H1 (cell line): Measurements from ENCODE around the gene WDR54. TPM values are rescaled to one million over a fixed set of nuclear protein-coding genes. Genes with fewer than 3 reads are reported as not detected.

ENCODE experiments used
- CTCF ChIA-PET: fragments of 300-600 bp; sonication (Branson Sonifier 250); formaldehyde crosslinking; loops from one replicate; lab custom pipeline; 2021; ENCODE audit not compliant: partially characterized antibody; lab: Charles Lee
- POLR2A ChIA-PET: fragments of 300-600 bp; sonication (Branson Sonifier 250); formaldehyde crosslinking; loops from one replicate; lab custom pipeline; 2021; ENCODE audit warnings: inconsistent platforms; ENCODE audit not compliant: partially characterized antibody; lab: Charles Lee
- DNase-seq, 2 experiments: peaks; one replicate each; pipeline versions ENCODE4 v3.0.0 to v3.0.0-alpha.2; 2010 to 2022; ENCODE audit warnings: low spot score in 2 of 2, low read depth in 1 of 2, mixed read lengths in 1 of 2
- FAIRE-seq: peaks from 2 replicates; lab custom pipeline; 2011; peaks lifted over from hg19 to GRCh38; lab: Jason Lieb, UNC
- H2AFZ ChIP-seq: 2 replicates; pipeline ENCODE4 v1.8.1; 2012; ENCODE audit warnings: low read length, inconsistent platforms
- H2AK5ac ChIP-seq: 2 replicates; pipeline ENCODE4 v1.6.1; 2013; ENCODE audit warnings: low read depth, low read length
- H2BK120ac ChIP-seq: replicated peaks from 2 replicates; pipeline ENCODE3; 2013; ENCODE audit warnings: low read depth, low read length, inconsistent platforms
- H2BK12ac ChIP-seq: 2 replicates; pipeline ENCODE4 v1.6.1; 2013; ENCODE audit warnings: low read depth, low read length
- H2BK15ac ChIP-seq: 2 replicates; pipeline ENCODE4 v1.6.1; 2013; ENCODE audit warnings: low read length
- H2BK20ac ChIP-seq: 2 replicates; pipeline ENCODE4 v1.6.1; 2013; ENCODE audit warnings: low read length
- H2BK5ac ChIP-seq: 2 replicates; pipeline ENCODE4 v1.6.1; 2013; ENCODE audit warnings: low read depth, low read length
- H3K14ac ChIP-seq: 2 replicates; pipeline ENCODE4 v1.6.1; 2013; ENCODE audit warnings: inconsistent platforms; ENCODE audit not compliant: insufficient read length
- H3K18ac ChIP-seq: 2 replicates; pipeline ENCODE4 v1.6.1; 2013; ENCODE audit warnings: low read length; ENCODE audit errors: extremely low read depth
- H3K23ac ChIP-seq: 2 replicates; pipeline ENCODE4 v1.6.1; 2013; ENCODE audit warnings: inconsistent platforms; ENCODE audit not compliant: insufficient read length
- H3K23me2 ChIP-seq: 2 replicates; pipeline ENCODE4 v1.6.1; 2013; ENCODE audit warnings: low read depth, low read length
- H3K27ac ChIP-seq: 2 replicates; pipeline ENCODE4 v1.6.1; 2011; ENCODE audit warnings: low read depth, low read length, inconsistent platforms
- H3K27me3 ChIP-seq, 4 experiments: replicated peaks in 1 of 4; 1 replicate in 1 of 4; 2 replicates in 3 of 4; pipeline versions ENCODE4 v1.6.1 to v1.8.1; 2011 to 2013; ENCODE audit warnings: low read length in 3 of 4, mild to moderate bottlenecking in 3 of 4, inconsistent platforms in 2 of 4, mixed read lengths in 2 of 4, moderate library complexity in 1 of 4; ENCODE audit not compliant: control insufficient read depth in 3 of 4, insufficient read depth in 3 of 4; ENCODE audit errors: extremely low read depth in 1 of 4
- H3K36me3 ChIP-seq, 4 experiments: 2 replicates each; pipeline versions ENCODE4 v1.6.1 to v1.8.1; 2011 to 2013; ENCODE audit warnings: mild to moderate bottlenecking in 4 of 4, low read length in 3 of 4, moderate library complexity in 2 of 4, control low read depth in 1 of 4, inconsistent platforms in 1 of 4; ENCODE audit not compliant: insufficient read depth in 4 of 4, control insufficient read depth in 2 of 4
- H3K4ac ChIP-seq: replicated peaks from 2 replicates; pipeline ENCODE3; 2013; ENCODE audit warnings: low read length, low read depth, mixed read lengths, inconsistent platforms; ENCODE audit not compliant: insufficient read length
- H3K4me1 ChIP-seq, 4 experiments: replicated peaks in 1 of 4; 1 replicate in 1 of 4; 2 replicates in 3 of 4; pipeline versions ENCODE4 v1.6.1 to v1.8.1; 2011 to 2013; ENCODE audit warnings: low read length in 3 of 4, inconsistent platforms in 2 of 4, mixed read lengths in 1 of 4; ENCODE audit not compliant: insufficient read depth in 4 of 4, control insufficient read depth in 3 of 4
- H3K4me2 ChIP-seq, 2 experiments: 2 replicates each; pipeline versions ENCODE4 v1.6.1 to v1.8.1; 2011 to 2013; ENCODE audit warnings: low read depth in 2 of 2, low read length in 2 of 2, control low read depth in 1 of 2, inconsistent platforms in 1 of 2, mild to moderate bottlenecking in 1 of 2; ENCODE audit not compliant: insufficient read depth in 1 of 2
- H3K4me3 ChIP-seq, 4 experiments: fragments of 200-600, 300-600 bp in 1 of 4; sonication (generic), shearing (Covaris generic), sonication (Bioruptor Twin) in 1 of 4; 2 replicates each; pipeline versions ENCODE4 v1.5.1 to v1.8.1; 2011 to 2016; ENCODE audit warnings: low read length in 4 of 4, low read depth in 3 of 4, control low read depth in 2 of 4, inconsistent platforms in 2 of 4, mild to moderate bottlenecking in 2 of 4, mixed read lengths in 1 of 4, moderate library complexity in 1 of 4; ENCODE audit not compliant: insufficient read depth in 2 of 4; ENCODE audit errors: extremely low read depth in 1 of 4
- H3K56ac ChIP-seq: replicated peaks from 2 replicates; pipeline ENCODE3; 2013; ENCODE audit warnings: low read depth, mild to moderate bottlenecking, mixed read lengths, low read length, inconsistent platforms; ENCODE audit not compliant: insufficient read length
- H3K79me1 ChIP-seq: 2 replicates; pipeline ENCODE4 v1.6.1; 2013; ENCODE audit warnings: low read depth, low read length, control low read depth
- H3K79me2 ChIP-seq, 2 experiments: 2 replicates each; pipeline versions ENCODE4 v1.6.1 to v1.8.1; 2012 to 2013; ENCODE audit warnings: low read length in 2 of 2, mild to moderate bottlenecking in 2 of 2, inconsistent platforms in 1 of 2; ENCODE audit not compliant: insufficient read depth in 2 of 2, control insufficient read depth in 1 of 2
- H3K9ac ChIP-seq, 4 experiments: replicated peaks in 1 of 4; 1 replicate in 1 of 4; 2 replicates in 3 of 4; pipeline versions ENCODE4 v1.6.1 to v1.8.1; 2011 to 2013; ENCODE audit warnings: low read depth in 3 of 4, low read length in 3 of 4, control low read depth in 2 of 4, mild to moderate bottlenecking in 2 of 4, moderate library complexity in 2 of 4, inconsistent platforms in 1 of 4; ENCODE audit errors: extremely low read depth in 1 of 4
- H3K9me3 ChIP-seq, 2 experiments: 2 replicates each; pipeline versions ENCODE4 v1.6.1 to v1.8.1; 2012 to 2013; ENCODE audit warnings: mild to moderate bottlenecking in 2 of 2, moderate library complexity in 2 of 2, control low read depth in 1 of 2, inconsistent platforms in 1 of 2, low read depth in 1 of 2, low read length in 1 of 2, mixed read lengths in 1 of 2; ENCODE audit not compliant: insufficient read depth in 2 of 2
- H4K20me1 ChIP-seq, 2 experiments: replicated peaks in 1 of 2; 2 replicates each; pipeline versions ENCODE3 to v1.8.1; 2011 to 2013; ENCODE audit warnings: inconsistent platforms in 2 of 2, low read length in 2 of 2, mild to moderate bottlenecking in 1 of 2; ENCODE audit not compliant: insufficient read depth in 2 of 2, control insufficient read depth in 1 of 2
- H4K5ac ChIP-seq: 2 replicates; pipeline ENCODE4 v1.6.1; 2013; ENCODE audit warnings: low read length, low read depth, mixed read lengths, inconsistent platforms; ENCODE audit not compliant: insufficient read length
- H4K8ac ChIP-seq: 2 replicates; pipeline ENCODE4 v1.8.0; 2013; ENCODE audit warnings: mild to moderate bottlenecking, moderate library complexity, low read length, inconsistent platforms; ENCODE audit not compliant: insufficient read depth; ENCODE audit errors: extremely low read depth
- H4K91ac ChIP-seq: replicated peaks from 2 replicates; pipeline ENCODE3; 2013; ENCODE audit warnings: low read length, mixed read lengths, inconsistent platforms; ENCODE audit not compliant: insufficient read length
- BACH1 ChIP-seq: IDR thresholded peaks from 2 replicates; pipeline ENCODE4 v1.6.1; 2012; ENCODE audit warnings: low read length, improper control_type of control experiment
- GABPA ChIP-seq: IDR thresholded peaks from 2 replicates; pipeline ENCODE4 v1.6.1; 2011; ENCODE audit warnings: mild to moderate bottlenecking, low read length, moderate library complexity, borderline replicate concordance; ENCODE audit not compliant: insufficient read depth
- GTF2F1 ChIP-seq: IDR thresholded peaks from 2 replicates; pipeline ENCODE4 v1.6.1; 2012; ENCODE audit warnings: low read depth, low read length, improper control_type of control experiment, borderline replicate concordance
- MAX ChIP-seq: IDR thresholded peaks from 2 replicates; pipeline ENCODE4 v1.6.1; 2012; ENCODE audit warnings: inconsistent platforms
- NRF1 ChIP-seq: IDR thresholded peaks from 2 replicates; pipeline ENCODE4 v1.6.1; 2011; ENCODE audit warnings: mild to moderate bottlenecking, low read depth, low read length, improper control_type of control experiment
- SAP30 ChIP-seq: fragments of 300-600 bp; sonication (generic); IDR thresholded peaks from 2 replicates; pipeline ENCODE4 v1.7.1; 2012; ENCODE audit warnings: low read length, moderate library complexity, mild to moderate bottlenecking, inconsistent platforms; ENCODE audit not compliant: insufficient read depth, insufficient replicate concordance
- SRF ChIP-seq: IDR thresholded peaks from 2 replicates; pipeline ENCODE4 v1.6.1; 2011; ENCODE audit warnings: mild to moderate bottlenecking, low read depth, low read length, moderate library complexity
- TAF1 ChIP-seq: IDR thresholded peaks from 2 replicates; pipeline ENCODE4 v1.6.1; 2011; ENCODE audit warnings: mild to moderate bottlenecking, low read depth, low read length
- TAF7 ChIP-seq: optimal IDR thresholded peaks from 2 replicates; pipeline ENCODE3; 2011; ENCODE audit warnings: low read depth, mild to moderate bottlenecking, inconsistent platforms, low read length, moderate library complexity, borderline replicate concordance
- WGBS, 2 experiments: shearing (Covaris generic) in 1 of 2; methylation state at CpG; one replicate each; pipeline versions ENCODE4 v1.1.6 to v1.1.7; 2013 to 2015; ENCODE audit warnings: low lambda C conversion rate in 2 of 2, mixed read lengths in 2 of 2, inconsistent platforms in 1 of 2, low coverage in 1 of 2, missing lambda C conversion rate in 1 of 2; ENCODE audit not compliant: insufficient replicate concordance in 2 of 2, insufficient coverage in 1 of 2, insufficient read length in 1 of 2; ENCODE audit errors: extremely low coverage in 1 of 2, missing lambda C conversion rate in 1 of 2; 5-methylcytosine and 5-hydroxymethylcytosine counted together
- polyA plus RNA-seq, 7 experiments: library from polyadenylated mRNA; depleted of rRNA in 3 of 7; stranded (reverse) in 5 of 7; unstranded in 2 of 7; fragments of >200 nt in 5 of 7; fragments of 200-250 nt in 2 of 7; gene quantifications; 1 replicate in 5 of 7; 2 replicates in 1 of 7; 4 replicates in 1 of 7; pipeline versions ENCODE4 v1.2.1 to v1.2.3, GENCODE V29; 2011 to 2013; ENCODE audit warnings: missing spikeins in 2 of 7, mixed read lengths in 2 of 7
- total RNA-seq: library from RNA; stranded (reverse); fragmentation: NEBNext Ultra II Directional; extraction: Animal tissue kit (Norgen Biotek cat#: 25700); gene quantifications from 2 replicates; pipeline ENCODE4 v1.2.1, GENCODE V29; 2021

WDR54 gene
- total and polyA plus RNA-seq, 2 of the 8 experiments (the other 6 are each of a cell fraction or from before 2014, with no cell fraction given) = 41.6 to 125 TPM

GRCh38 chr2:74373985-74374384, 47.5 kb upstream of the WDR54 start:
- peaks cover 16 to 40% (median 31%) of the 10 kb centered on the region in 4 experiments for H3K36me3 ChIP-seq
- no peak overlapping the region for H2AK5ac ChIP-seq
- H4K20me1 ChIP-seq = peaks cover 3 to 21% of the 10 kb centered on the region in 2 experiments
- CTCF ChIA-PET = interaction anchor here (1.2 to 3.5 kb wide), 4 partner anchors 16 to 81 kb away, joined by 3 to 13 read pairs (median 4); no protein-coding TSS in a partner anchor
- H3K4me2 ChIP-seq = peak overlapping the region; percentile 69 to 71
- no peaks in the 10 kb centered on the region for H3K9me3 ChIP-seq
- H2BK20ac ChIP-seq = no peak overlapping the region
- peaks cover 4 to 27% of the 10 kb centered on the region in 2 experiments for H3K79me2 ChIP-seq
- H2BK15ac ChIP-seq = no peak overlapping the region
- H3K27me3 ChIP-seq = no peaks in the 10 kb centered on the region
- H2AFZ ChIP-seq = no peak overlapping the region
- no peak for TF ChIP-seq NRF1
- no peak for TF ChIP-seq SRF
- TF ChIP-seq GABPA = no peak
- no peak for TF ChIP-seq BACH1
- no peak for TF ChIP-seq TAF7
- TF ChIP-seq GTF2F1 = no peak
- no peak for TF ChIP-seq MAX
- no peak for TF ChIP-seq SAP30
- no peak for TF ChIP-seq TAF1
- no peak overlapping the region for H3K23ac ChIP-seq
- no peak overlapping the region for H3K18ac ChIP-seq
- H3K56ac ChIP-seq = no peak overlapping the region
- H3K4me3 ChIP-seq = peak overlapping the region; percentile 27 to 59 (median 53); a peak in 7 of 8 replicates
- peak overlapping the region; percentile 34 for H4K91ac ChIP-seq
- POLR2A ChIA-PET = interaction anchor here (1.0 to 1.9 kb wide), 3 partner anchors 8 to 150 kb away, joined by 3 to 8 read pairs (median 6); no protein-coding TSS in a partner anchor
- 0 out of 2 replicates have a peak overlapping the region, but pooled peaks have one; percentile 7 for H4K8ac ChIP-seq
- DNase-seq (peak in 1 of 2 experiments; percentile 47), FAIRE-seq (no peak)
- no peak overlapping the region for H2BK120ac ChIP-seq
- H3K23me2 ChIP-seq = peaks cover 5% of the 10 kb centered on the region
- 73% methylated on average over 6 of the region's 8 CpGs; no CpG with 5 or more reads in 1 of the 2 experiments for WGBS, 2 experiments
- peak overlapping the region in 2 of 4 experiments; percentile 6 to 49; a peak in 3 of 7 replicates for H3K9ac ChIP-seq
- peak overlapping the region; percentile 81 for H2BK5ac ChIP-seq
- H3K79me1 ChIP-seq = peaks cover 24% of the 10 kb centered on the region
- peak overlapping the region; percentile 60; the same call in 1 of the 2 replicates for H2BK12ac ChIP-seq
- H3K27ac ChIP-seq = peak overlapping the region; percentile 42; the same call in 1 of the 2 replicates
- no peak overlapping the region for H4K5ac ChIP-seq
- no peak overlapping the region for H3K14ac ChIP-seq
- no peak overlapping the region for H3K4ac ChIP-seq
- H3K4me1 ChIP-seq = peaks cover 9 to 21% (median 12%) of the 10 kb centered on the region in 4 experiments
